Measurements from ENCODE around the gene RICTOR.

Gene RICTOR

DNA sequence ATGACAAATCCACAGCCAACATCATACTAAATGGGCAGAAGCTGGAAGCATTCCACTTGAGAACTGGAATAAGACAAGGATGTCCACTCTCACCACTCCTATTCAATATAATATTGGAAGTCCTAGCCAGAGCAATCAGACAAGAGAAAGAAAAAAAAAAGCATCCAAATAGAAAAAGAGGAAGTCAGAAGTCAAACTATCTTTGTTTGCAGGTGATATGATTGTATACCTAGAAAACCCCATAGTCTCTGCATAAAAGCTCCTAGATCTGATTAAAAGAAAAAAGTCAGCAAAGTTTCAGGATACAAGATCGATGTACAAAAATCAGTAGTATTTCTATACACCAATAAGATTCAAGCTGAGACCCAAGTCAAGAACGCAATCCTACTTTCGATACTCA, 162.3 kb downstream of the RICTOR start:
- Histone ChIP-seq H3K4me3 (ENCODE audit: low read length) (no peak overlapping the region), H3K9ac (ENCODE audit: low read depth, low read length) (no peak overlapping the region), H3K4me1 (ENCODE audit: insufficient read depth, low read length) (no peaks in the 10 kb centered on the region), H3K27me3 (ENCODE audit: insufficient read depth, low read length) (no peaks in the 10 kb centered on the region), H3K36me3 (ENCODE audit: insufficient read depth, low read length) (no peaks in the 10 kb centered on the region), H3K9me3 (ENCODE audit: insufficient read depth, low read depth, low read length) (0 out of 2 replicates have a peak, but pooled peaks cover 3% of the 10 kb centered on the region), H3K27ac (ENCODE audit: low read depth, low read length) (no peak overlapping the region)
- 97% methylated on average over 3 of the region's 3 CpGs for WGBS

DNA sequence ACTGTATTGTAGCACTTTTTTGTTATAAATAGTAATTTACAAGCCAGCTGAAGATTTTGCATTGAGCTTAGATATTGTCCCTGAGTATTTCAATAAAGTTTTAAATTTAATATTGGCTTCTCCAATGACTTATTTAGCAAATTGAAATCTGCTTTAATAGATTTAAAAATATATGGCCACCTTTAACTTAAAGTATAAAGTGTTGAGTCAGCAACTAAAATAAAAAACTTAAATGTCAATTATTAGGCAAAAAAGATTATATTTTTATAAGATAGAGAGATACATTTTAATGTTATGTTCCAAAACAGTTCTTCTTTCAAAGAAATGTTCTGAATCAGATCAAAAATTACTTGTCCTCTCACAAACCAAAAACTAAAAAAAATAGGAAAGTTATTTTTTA, 167.7 kb downstream of the RICTOR start:
- Histone ChIP-seq H3K27me3 (ENCODE audit: insufficient read depth, low read length) (no peaks in the 10 kb centered on the region), H3K27ac (ENCODE audit: low read depth, low read length) (no peak overlapping the region), H3K4me1 (ENCODE audit: insufficient read depth, low read length) (no peaks in the 10 kb centered on the region), H3K9me3 (ENCODE audit: insufficient read depth, low read depth, low read length) (no peaks in the 10 kb centered on the region), H3K9ac (ENCODE audit: low read depth, low read length) (no peak overlapping the region), H3K36me3 (ENCODE audit: insufficient read depth, low read length) (no peaks in the 10 kb centered on the region), H3K4me3 (ENCODE audit: low read length) (no peak overlapping the region)

DNA sequence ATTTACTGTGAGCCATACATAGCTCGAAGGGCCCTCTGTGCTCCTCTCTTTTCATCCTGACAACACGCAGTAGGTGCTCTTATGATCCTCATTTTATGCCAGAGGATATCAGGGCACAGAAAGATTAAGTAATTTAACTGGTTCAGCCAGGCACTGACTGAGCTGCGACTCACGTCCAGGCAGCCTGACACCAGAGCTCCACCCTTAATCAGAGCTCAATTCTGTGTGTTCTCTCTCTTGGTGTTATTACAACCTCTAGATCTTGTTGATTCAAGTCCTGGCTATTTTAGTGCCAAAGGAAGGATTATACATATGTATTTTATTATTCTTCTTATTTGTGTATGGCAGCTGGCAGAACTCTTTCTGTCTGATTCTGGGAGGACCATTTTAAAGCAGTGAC, 168.7 kb downstream of the RICTOR start:
- no peak overlapping the region for H3K9ac ChIP-seq (ENCODE audit: low read depth, low read length)
- no peaks in the 10 kb centered on the region for H3K36me3 ChIP-seq (ENCODE audit: insufficient read depth, low read length)
- no peaks in the 10 kb centered on the region for H3K4me1 ChIP-seq (ENCODE audit: insufficient read depth, low read length)
- WGBS, result 92% methylated on average over 4 of the region's 4 CpGs
- H3K4me3 ChIP-seq (ENCODE audit: low read length), result no peak overlapping the region
- H3K27me3 ChIP-seq (ENCODE audit: insufficient read depth, low read length), result no peaks in the 10 kb centered on the region
- no peaks in the 10 kb centered on the region for H3K9me3 ChIP-seq (ENCODE audit: insufficient read depth, low read depth, low read length)
- H3K27ac ChIP-seq (ENCODE audit: low read depth, low read length), result no peak overlapping the region

DNA sequence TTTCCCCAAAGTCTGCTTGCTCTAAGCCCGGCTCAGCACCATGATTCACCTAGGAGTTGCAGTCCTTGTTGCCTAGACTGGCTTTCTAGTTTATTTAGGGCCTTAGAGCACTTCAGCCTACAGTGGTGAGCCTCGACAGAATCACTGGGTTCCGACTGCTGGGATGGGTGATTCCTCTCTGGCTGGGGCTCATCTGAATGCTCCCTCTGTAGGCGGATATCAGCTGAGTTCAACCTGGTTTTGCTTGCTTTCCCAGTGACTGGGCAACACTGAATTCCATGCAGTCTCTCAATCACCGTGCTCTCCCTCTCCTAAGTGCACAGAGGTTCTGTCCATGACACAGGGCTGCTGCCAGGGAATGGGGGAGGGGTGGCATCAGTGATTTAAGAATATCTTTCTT, 174.3 kb downstream of the RICTOR start:
- no peaks in the 10 kb centered on the region for H3K4me1 ChIP-seq (ENCODE audit: insufficient read depth, low read length)
- 92% methylated on average over 5 of the region's 5 CpGs for WGBS
- no peaks in the 10 kb centered on the region; the same call in 1 of the 2 replicates for H3K9me3 ChIP-seq (ENCODE audit: insufficient read depth, low read depth, low read length)
- H3K36me3 ChIP-seq (ENCODE audit: insufficient read depth, low read length), result no peaks in the 10 kb centered on the region
- H3K27ac ChIP-seq (ENCODE audit: low read depth, low read length), result no peak overlapping the region
- no peaks in the 10 kb centered on the region for H3K27me3 ChIP-seq (ENCODE audit: insufficient read depth, low read length)
- H3K4me3 ChIP-seq (ENCODE audit: low read length), result no peak overlapping the region
- no peak overlapping the region for H3K9ac ChIP-seq (ENCODE audit: low read depth, low read length)

DNA sequence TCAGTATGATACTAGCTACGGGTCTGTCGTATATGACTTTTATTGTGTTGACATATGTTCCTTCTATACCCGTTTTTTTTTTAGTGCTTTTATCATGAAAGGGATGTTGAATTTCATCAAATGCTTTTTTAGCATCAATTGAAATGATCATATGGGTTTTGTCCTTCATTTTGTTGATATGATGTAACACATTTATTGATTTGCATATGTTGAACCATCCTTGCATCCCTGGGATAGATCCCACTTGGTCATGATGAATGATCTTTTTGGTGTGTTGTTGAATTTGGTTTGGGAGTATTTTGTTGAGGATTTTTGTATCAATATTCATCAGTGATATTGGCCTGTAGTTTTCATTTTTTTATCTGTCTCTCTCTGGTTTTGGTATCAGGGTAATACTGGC, 177.4 kb downstream of the RICTOR start:
- Histone ChIP-seq H3K36me3 (ENCODE audit: insufficient read depth, low read length) (no peaks in the 10 kb centered on the region), H3K4me1 (ENCODE audit: insufficient read depth, low read length) (no peaks in the 10 kb centered on the region), H3K9me3 (ENCODE audit: insufficient read depth, low read depth, low read length) (no peaks in the 10 kb centered on the region; the same call in 1 of the 2 replicates), H3K27me3 (ENCODE audit: insufficient read depth, low read length) (no peaks in the 10 kb centered on the region), H3K9ac (ENCODE audit: low read depth, low read length) (no peak overlapping the region), H3K4me3 (ENCODE audit: low read length) (no peak overlapping the region), H3K27ac (ENCODE audit: low read depth, low read length) (no peak overlapping the region)
- 91% methylated on average over 3 of the region's 3 CpGs for WGBS

DNA sequence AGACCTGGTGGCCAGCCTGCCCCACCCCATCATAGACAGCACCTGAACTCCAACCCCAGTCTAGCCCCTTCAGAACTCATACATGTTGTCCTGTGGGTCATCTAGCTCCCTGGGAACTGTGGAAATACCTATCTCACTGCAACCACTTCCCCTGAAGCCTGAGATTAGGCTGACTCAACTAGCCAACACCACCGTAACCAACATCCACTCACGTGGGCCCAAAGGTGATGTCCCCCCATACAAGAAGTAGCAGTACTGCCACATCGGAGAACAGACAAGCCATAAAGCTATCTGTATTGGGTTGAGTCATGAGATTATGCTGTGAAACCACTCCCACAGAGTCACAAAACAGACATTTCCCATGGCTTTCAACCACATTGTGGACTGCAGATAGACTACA, 181.8 kb downstream of the RICTOR start:
- H3K9me3 ChIP-seq (ENCODE audit: insufficient read depth, low read depth, low read length), result no peaks in the 10 kb centered on the region; the same call in 1 of the 2 replicates
- no peak overlapping the region for H3K9ac ChIP-seq (ENCODE audit: low read depth, low read length)
- no peaks in the 10 kb centered on the region for H3K36me3 ChIP-seq (ENCODE audit: insufficient read depth, low read length)
- no peak overlapping the region for H3K4me3 ChIP-seq (ENCODE audit: low read length)
- H3K27ac ChIP-seq (ENCODE audit: low read depth, low read length), result no peak overlapping the region
- H3K27me3 ChIP-seq (ENCODE audit: insufficient read depth, low read length), result no peaks in the 10 kb centered on the region
- H3K4me1 ChIP-seq (ENCODE audit: insufficient read depth, low read length), result peaks cover 7% of the 10 kb centered on the region
- WGBS, result 100% methylated on average over 2 of the region's 3 CpGs

DNA sequence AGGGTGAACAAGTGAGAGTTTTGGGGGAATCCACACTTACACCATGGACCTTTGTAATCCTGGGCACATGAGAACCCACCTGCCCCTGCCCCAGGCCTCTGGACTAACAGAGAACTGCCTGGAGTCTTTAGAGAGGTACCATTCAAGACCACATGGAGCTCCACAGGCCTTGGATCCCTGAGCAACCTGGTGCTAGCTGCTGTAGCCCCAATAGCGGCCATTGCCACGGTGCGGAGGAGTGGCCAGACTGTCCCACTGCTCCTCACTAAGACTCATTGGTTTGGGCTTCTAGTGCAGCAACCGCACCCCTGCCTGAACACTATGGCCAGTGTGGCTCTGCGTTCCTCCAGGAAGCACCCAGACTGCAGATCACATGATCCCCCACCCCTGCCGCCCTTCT, 182.6 kb downstream of the RICTOR start:
- WGBS, result 96% methylated on average over 6 of the region's 6 CpGs

DNA sequence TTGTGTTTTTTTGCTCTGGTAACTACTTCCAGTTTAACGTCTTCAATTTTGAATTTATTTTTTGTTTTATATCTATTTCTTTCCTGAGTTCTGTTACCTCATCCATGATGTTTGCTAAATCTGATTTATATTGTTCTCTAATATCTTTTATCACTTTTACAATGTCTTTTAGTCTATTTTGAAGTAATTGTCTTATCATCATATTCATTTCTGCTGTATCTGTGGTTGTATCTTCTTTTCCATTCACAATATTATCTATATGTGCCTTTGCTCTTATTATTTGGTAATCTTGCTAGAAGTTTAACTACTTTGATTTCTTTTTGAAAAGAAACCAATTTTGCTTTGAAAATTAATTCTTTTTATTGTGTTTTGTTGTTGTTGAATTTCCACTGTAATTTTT, 184.8 kb downstream of the RICTOR start:
- H3K27me3 ChIP-seq (ENCODE audit: insufficient read depth, low read length), result no peaks in the 10 kb centered on the region
- H3K9me3 ChIP-seq (ENCODE audit: insufficient read depth, low read depth, low read length), result no peaks in the 10 kb centered on the region
- H3K36me3 ChIP-seq (ENCODE audit: insufficient read depth, low read length), result no peaks in the 10 kb centered on the region
- H3K27ac ChIP-seq (ENCODE audit: low read depth, low read length), result no peak overlapping the region
- H3K4me3 ChIP-seq (ENCODE audit: low read length), result no peak overlapping the region
- WGBS, result no CpG with 5 or more reads among the region's 1 CpG
- peaks cover 7% of the 10 kb centered on the region for H3K4me1 ChIP-seq (ENCODE audit: insufficient read depth, low read length)
- H3K9ac ChIP-seq (ENCODE audit: low read depth, low read length), result no peak overlapping the region

More for the DNA sequence above, 182.6 kb downstream of the RICTOR start:
- Histone ChIP-seq H3K4me3 (ENCODE audit: low read length) (no peak overlapping the region), H3K27ac (ENCODE audit: low read depth, low read length) (no peak overlapping the region), H3K9ac (ENCODE audit: low read depth, low read length) (no peak overlapping the region), H3K27me3 (ENCODE audit: insufficient read depth, low read length) (no peaks in the 10 kb centered on the region), H3K9me3 (ENCODE audit: insufficient read depth, low read depth, low read length) (no peaks in the 10 kb centered on the region), H3K36me3 (ENCODE audit: insufficient read depth, low read length) (no peaks in the 10 kb centered on the region), H3K4me1 (ENCODE audit: insufficient read depth, low read length) (peaks cover 7% of the 10 kb centered on the region)

DNA sequence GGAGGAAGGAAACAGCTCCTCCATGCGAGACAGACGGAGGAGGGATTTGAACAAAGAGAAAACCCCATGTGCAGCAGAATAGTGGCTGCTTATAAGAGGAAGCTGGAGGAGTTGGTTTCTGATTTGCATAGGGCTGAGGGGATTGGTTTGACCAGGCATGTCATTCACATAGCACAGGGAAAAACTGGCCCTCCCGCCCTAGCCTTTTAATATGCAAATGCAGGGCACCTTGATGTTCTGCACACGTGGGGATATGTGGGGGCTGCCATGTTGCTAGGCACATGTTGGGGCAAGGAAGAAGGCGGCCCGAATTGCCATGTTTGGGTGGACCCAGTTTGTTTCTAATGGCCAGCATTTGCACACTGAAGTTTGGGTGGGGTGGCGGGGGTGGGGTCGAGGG, 186.2 kb downstream of the RICTOR start:
- Histone ChIP-seq H3K27ac (ENCODE audit: low read depth, low read length) (no peak overlapping the region), H3K9me3 (ENCODE audit: insufficient read depth, low read depth, low read length) (no peaks in the 10 kb centered on the region), H3K9ac (ENCODE audit: low read depth, low read length) (no peak overlapping the region), H3K36me3 (ENCODE audit: insufficient read depth, low read length) (no peaks in the 10 kb centered on the region), H3K4me3 (ENCODE audit: low read length) (no peak overlapping the region), H3K27me3 (ENCODE audit: insufficient read depth, low read length) (no peaks in the 10 kb centered on the region), H3K4me1 (ENCODE audit: insufficient read depth, low read length) (peaks cover 7% of the 10 kb centered on the region)
- WGBS, result 73% methylated on average over 7 of the region's 8 CpGs
